A549 (cell line): ENCODE results near the gene PTRH1. TPM values are rescaled to one million over a fixed set of nuclear protein-coding genes. Genes with fewer than 3 reads are reported as not detected.

Experiments used
- ATAC-seq, 2 experiments: fragments of 200-7000 bp in 1 of 2; fragments of >200 bp in 1 of 2; cut with Nextera tagmentation in 1 of 2; cut with Tn5 transposase in 1 of 2; 3 replicates each; pipeline versions ENCODE4 v1.8.0 to v1.9.1; 2018 to 2020; ENCODE audit warnings: mild to moderate bottlenecking in 1 of 2, moderate library complexity in 1 of 2
- CTCF ChIA-PET: fragments of 300-600 bp; sonication (Branson Sonifier 250); formaldehyde crosslinking; extraction: SDS; loops from one replicate; lab custom pipeline; 2021; ENCODE audit warnings: antibody characterized with exemption, inconsistent platforms; lab: Yijun Ruan, JAX
- POLR2A ChIA-PET: fragments of 350-600 bp; formaldehyde crosslinking; extraction: SDS; loops from one replicate; lab custom pipeline; 2021; ENCODE audit warnings: antibody characterized with exemption, inconsistent platforms; lab: Yijun Ruan, JAX
- DNase-seq, 2 experiments: peaks; one replicate each; pipeline versions ENCODE4 v3.0.0 to v3.0.0-alpha.2; 2011 to 2016; ENCODE audit warnings: low read depth in 1 of 2, low spot score in 1 of 2
- FAIRE-seq: peaks from 2 replicates; lab custom pipeline; 2011; peaks lifted over from hg19 to GRCh38; lab: Jason Lieb, UNC
- H3K27ac ChIP-seq, 2 experiments: fragments of >200 bp; sonication (Bioruptor Twin); formaldehyde crosslinking; 3 replicates each; pipeline ENCODE4 v1.5.1; 2016 to 2017
- H3K4me1 ChIP-seq: fragments of >200 bp; sonication (Bioruptor Twin); formaldehyde crosslinking; 3 replicates; pipeline ENCODE4 v1.6.1; 2016
- H3K4me2 ChIP-seq: fragments of >200 bp; sonication (Bioruptor Twin); formaldehyde crosslinking; 3 replicates; pipeline ENCODE4 v1.6.1; 2016
- H3K4me3 ChIP-seq: fragments of >200 bp; sonication (Bioruptor Twin); formaldehyde crosslinking; 3 replicates; pipeline ENCODE4 v1.5.1; 2016
- H3K9me3 ChIP-seq: fragments of >200 bp; sonication (Bioruptor Twin); formaldehyde crosslinking; 3 replicates; pipeline ENCODE4 v1.6.1; 2016
- CBX2 ChIP-seq: fragments of 200-600 bp; sonication (generic); IDR thresholded peaks from 2 replicates; pipeline ENCODE4 v1.6.1; 2016; ENCODE audit warnings: low read depth, mild to moderate bottlenecking, borderline replicate concordance
- CTCF ChIP-seq: fragments of >200 bp; sonication (Bioruptor Twin); formaldehyde crosslinking; IDR thresholded peaks from 3 replicates; pipeline ENCODE4 v1.5.1; 2016
- ELK1 ChIP-seq: fragments of 150-350 bp; IDR thresholded peaks from 2 replicates; pipeline ENCODE4 v1.6.1; 2014; ENCODE audit warnings: low read depth, mild to moderate bottlenecking, low read length
- GATA3 ChIP-seq: IDR thresholded peaks from 2 replicates; pipeline ENCODE4 v1.6.1; 2012; ENCODE audit warnings: borderline replicate concordance
- HEYL ChIP-seq: fragments of 250-450 bp; sonication (Bioruptor Pico); IDR thresholded peaks from 2 replicates; pipeline ENCODE4 v1.8.0; 2021; ENCODE audit warnings: mild to moderate bottlenecking, moderate library complexity
- HMGXB4 ChIP-seq: fragments of 250-450 bp; sonication (Bioruptor Pico); IDR thresholded peaks from 2 replicates; pipeline ENCODE4 v1.5.0; 2021; ENCODE audit warnings: mild to moderate bottlenecking, moderate library complexity, borderline replicate concordance
- HOXB5 ChIP-seq: fragments of 250-450 bp; sonication (Bioruptor Pico); IDR thresholded peaks from 2 replicates; pipeline ENCODE4 v1.5.0; 2020; ENCODE audit warnings: mild to moderate bottlenecking, moderate library complexity
- JUN ChIP-seq, 2 experiments: fragments of >200 bp; sonication (Bioruptor Twin); formaldehyde crosslinking; IDR thresholded peaks; 2 replicates in 1 of 2; 3 replicates in 1 of 2; pipeline ENCODE4 v1.6.1; 2016 to 2017
- JUNB ChIP-seq: fragments of >200 bp; sonication (Bioruptor Twin); formaldehyde crosslinking; IDR thresholded peaks from 2 replicates; pipeline ENCODE4 v1.6.1; 2016
- MAFK ChIP-seq: fragments of 450-650 bp; IDR thresholded peaks from 2 replicates; pipeline ENCODE4 v1.6.1; 2014; ENCODE audit not compliant: partially characterized antibody
- MAX ChIP-seq: IDR thresholded peaks from 2 replicates; pipeline ENCODE4 v1.6.1; 2012
- NFE2L2 ChIP-seq: fragments of 150-350 bp; conservative IDR thresholded peaks from 2 replicates; pipeline ENCODE4 v1.6.1; 2014; ENCODE audit warnings: low read length
- POLR2A ChIP-seq: IDR thresholded peaks from 2 replicates; pipeline ENCODE4 v1.6.1; 2012; ENCODE audit warnings: mild to moderate bottlenecking, low read length
- RNF2 ChIP-seq: fragments of 200-600 bp; sonication (generic); IDR thresholded peaks from 2 replicates; pipeline ENCODE4 v1.6.1; 2016; ENCODE audit warnings: low read depth, mild to moderate bottlenecking, antibody characterized with exemption, moderate library complexity, borderline replicate concordance
- TFCP2L1 ChIP-seq: fragments of 250-450 bp; sonication (Bioruptor Pico); IDR thresholded peaks from 2 replicates; pipeline ENCODE4 v1.5.0; 2021; ENCODE audit warnings: mild to moderate bottlenecking
- WGBS: methylation state at CpG from one replicate; pipeline ENCODE4 v1.1.6; 2017; ENCODE audit errors: missing lambda C conversion rate; 5-methylcytosine and 5-hydroxymethylcytosine counted together
- polyA plus RNA-seq, 4 experiments: library from polyadenylated mRNA; depleted of rRNA in 3 of 4; stranded (reverse); fragments of >200 nt; fragmentation: RNase III in 1 of 4; extraction: RNeasy Plus Mini Kit Qiagen cat#74134 plus additional on column Dnase treatment in 1 of 4; gene quantifications; 2 replicates in 3 of 4; 3 replicates in 1 of 4; pipeline ENCODE4 v1.2.3, GENCODE V29; 2011 to 2017
- TF ChIP-seq, protein P1 (sequence below): IDR thresholded peaks from 2 replicates; pipeline ENCODE4 v1.6.1; 2012; ENCODE audit warnings: low read depth, borderline replicate concordance
- TF ChIP-seq, protein P2 (sequence below): fragments of 250-450 bp; sonication (Bioruptor Pico); IDR thresholded peaks from 2 replicates; pipeline ENCODE4 v1.5.0; 2020; ENCODE audit warnings: low read depth, mild to moderate bottlenecking, moderate library complexity

Gene PTRH1
- polyA plus RNA-seq, 2 of the 4 experiments (the other 2 are of a cell fraction) = 5.1 to 11.4 TPM

DNA sequence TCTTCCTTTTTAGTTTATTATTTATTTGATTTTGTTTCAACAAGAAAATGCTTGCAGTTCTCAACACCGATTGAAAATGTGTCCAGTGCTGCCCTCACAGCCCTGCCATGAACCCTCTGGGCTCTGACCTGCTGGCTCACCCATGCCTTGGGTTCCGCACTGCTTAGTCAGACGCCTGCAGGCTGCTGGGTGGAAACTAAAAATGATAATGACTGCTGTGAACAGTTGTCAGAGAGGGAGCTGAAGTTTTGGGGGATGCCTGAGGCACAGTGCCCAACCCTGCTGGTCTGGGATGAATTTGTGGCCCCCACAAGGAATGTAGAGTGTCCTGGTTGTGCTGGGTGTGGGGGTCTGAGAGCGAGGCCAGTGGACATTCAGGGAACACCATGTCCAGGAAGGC is 30.9 kb downstream of the PTRH1 start:
- Histone ChIP-seq H3K9me3 (no peaks in the 10 kb centered on the region), H3K4me2 (no peak overlapping the region), H3K27ac (no peak overlapping the region), H3K4me1 (peaks cover 5% of the 10 kb centered on the region; the same call in 2 of the 3 replicates), H3K4me3 (no peak overlapping the region)
- ChIA-PET POLR2A (no interaction called here), CTCF (interaction anchor here (0.7 to 3.6 kb wide), 9 partner anchors 13 to 185 kb away, joined by 3 to 21 read pairs (median 3); partner anchors contain the start of genes CFAP157 and TOR2A)
- DNase-seq (no peak), ATAC-seq (peak in 1 of 2 experiments; percentile 56; a peak in 3 of 6 replicates), FAIRE-seq (no peak)
- no peak for TF ChIP-seq CBX2
- WGBS = 78% methylated on average over 4 of the region's 4 CpGs

DNA sequence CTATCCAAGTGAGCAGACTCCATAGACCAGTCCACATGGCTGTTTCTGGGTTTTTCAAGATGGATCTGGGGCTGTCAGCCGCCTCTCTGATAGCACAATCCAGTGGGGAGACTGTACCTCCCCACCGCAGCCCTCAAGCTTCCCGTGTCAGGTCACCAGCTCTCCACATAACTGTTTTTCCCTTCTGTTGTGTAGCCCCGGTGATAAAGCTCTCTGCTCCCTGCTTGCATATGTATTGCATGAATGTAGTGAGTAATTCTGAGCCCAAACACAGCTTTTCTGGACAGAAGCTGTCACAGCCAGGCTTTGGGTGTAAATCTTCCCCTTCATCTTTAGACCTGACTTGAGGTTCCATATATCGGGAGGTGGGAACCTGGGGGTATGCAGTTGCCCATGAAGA is 31.7 kb downstream of the PTRH1 start:
- ChIA-PET CTCF (interaction anchor here (0.9 to 3.6 kb wide), 8 partner anchors 9 to 186 kb away, joined by 3 to 21 read pairs (median 4); partner anchors contain the start of genes CFAP157 and TOR2A), POLR2A (no interaction called here)
- Histone ChIP-seq H3K9me3 (no peaks in the 10 kb centered on the region), H3K27ac (no peak overlapping the region), H3K4me1 (peaks cover 5% of the 10 kb centered on the region; the same call in 2 of the 3 replicates), H3K4me2 (no peak overlapping the region), H3K4me3 (no peak overlapping the region)
- ATAC-seq = no peak
- FAIRE-seq = no peak
- no peak for DNase-seq
- WGBS = 95% methylated on average over 5 of the region's 5 CpGs
- TF ChIP-seq RNF2 (no peak), ELK1 (no peak), HMGXB4 (CRISPR knock-in tag) (no peak), HOXB5 (CRISPR knock-in tag) (no peak), HEYL (no peak), JUN (IDR thresholded peaks at IDR 0.05) (no peak), NFE2L2 (no peak), JUNB (no peak), GATA3 (no peak), MAX (no peak), MAFK (no peak), CTCF (no peak), POLR2A (no peak), TFCP2L1 (CRISPR knock-in tag) (no peak)
- TF ChIP-seq, protein P1, sequence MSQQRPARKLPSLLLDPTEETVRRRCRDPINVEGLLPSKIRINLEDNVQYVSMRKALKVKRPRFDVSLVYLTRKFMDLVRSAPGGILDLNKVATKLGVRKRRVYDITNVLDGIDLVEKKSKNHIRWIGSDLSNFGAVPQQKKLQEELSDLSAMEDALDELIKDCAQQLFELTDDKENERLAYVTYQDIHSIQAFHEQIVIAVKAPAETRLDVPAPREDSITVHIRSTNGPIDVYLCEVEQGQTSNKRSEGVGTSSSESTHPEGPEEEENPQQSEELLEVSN = no peak
- TF ChIP-seq, protein P2, sequence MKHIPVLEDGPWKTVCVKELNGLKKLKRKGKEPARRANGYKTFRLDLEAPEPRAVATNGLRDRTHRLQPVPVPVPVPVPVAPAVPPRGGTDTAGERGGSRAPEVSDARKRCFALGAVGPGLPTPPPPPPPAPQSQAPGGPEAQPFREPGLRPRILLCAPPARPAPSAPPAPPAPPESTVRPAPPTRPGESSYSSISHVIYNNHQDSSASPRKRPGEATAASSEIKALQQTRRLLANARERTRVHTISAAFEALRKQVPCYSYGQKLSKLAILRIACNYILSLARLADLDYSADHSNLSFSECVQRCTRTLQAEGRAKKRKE = no peak
